Activated CD8-positive, alpha-beta memory T cell treated with anti-CD3 and anti-CD28 coated beads for 24 hours (primary cell): ENCODE data around the gene PML.
A peak's percentile ranks its signal among the peaks of the same experiment; 100 is the strongest.

Experiments
- DNase-seq: peaks from one replicate; pipeline ENCODE4 v3.0.0-alpha.2; 2020

PML gene

GRCh38 chr15:73986055-73986775 lies 8.3 kb upstream of the PML start:
- no peak for DNase-seq

GRCh38 chr15:73986776-73987056 lies 7.8 kb upstream of the PML start:
- DNase-seq = no peak

DNA sequence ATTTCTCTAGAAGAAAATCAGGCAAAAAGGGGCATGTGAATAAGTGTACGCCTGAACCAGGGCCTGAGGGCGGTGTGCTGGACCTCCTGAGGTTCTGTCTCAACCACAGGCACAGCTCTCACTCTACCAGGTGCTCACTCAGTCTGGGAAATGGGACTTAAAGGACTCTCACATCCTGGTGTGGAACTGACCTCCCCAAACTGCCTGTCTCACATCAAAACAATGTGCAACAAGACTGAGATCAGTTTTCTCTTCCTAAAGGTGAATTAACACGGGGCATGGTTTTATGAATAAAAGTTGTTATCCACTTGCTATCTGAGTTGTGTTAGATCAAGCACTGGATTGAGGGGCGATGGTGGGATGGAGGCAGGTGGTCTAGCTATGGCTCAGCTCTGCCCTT lies 7.3 kb upstream of the PML start:
- DNase-seq = no peak

GRCh38 chr15:73987681-73988444 lies 6.7 kb upstream of the PML start:
- no peak for DNase-seq

- DNase-seq = no peak
These were observed 6.0 kb upstream of the PML start for GRCh38 chr15:73988445-73988969.

- no peak for DNase-seq
These were observed 5.3 kb upstream of the PML start for GRCh38 chr15:73989001-73989798.

GRCh38 chr15:73990250-73991005 lies 4.1 kb upstream of the PML start:
- DNase-seq = no peak

DNA sequence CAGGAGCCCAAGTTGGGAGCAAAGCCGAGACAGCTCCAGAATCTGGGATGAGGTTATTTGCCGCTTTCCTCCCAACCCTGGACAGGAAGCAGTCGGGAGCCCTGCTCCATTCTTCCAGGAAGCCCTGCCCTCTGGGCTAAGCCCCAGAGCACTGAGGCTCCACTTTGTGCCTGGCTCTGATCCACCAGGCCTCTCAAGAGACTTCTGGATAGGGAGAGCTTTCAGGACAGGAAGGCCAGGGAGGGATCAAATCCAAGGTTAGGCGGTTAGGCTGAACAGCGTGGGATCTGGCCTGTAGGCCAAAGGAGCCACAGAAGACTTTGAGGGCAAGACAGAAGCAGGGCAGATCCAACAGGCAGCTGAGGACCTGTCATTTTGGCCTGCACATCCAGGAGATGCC lies 3.3 kb upstream of the PML start:
- no peak for DNase-seq

DNA sequence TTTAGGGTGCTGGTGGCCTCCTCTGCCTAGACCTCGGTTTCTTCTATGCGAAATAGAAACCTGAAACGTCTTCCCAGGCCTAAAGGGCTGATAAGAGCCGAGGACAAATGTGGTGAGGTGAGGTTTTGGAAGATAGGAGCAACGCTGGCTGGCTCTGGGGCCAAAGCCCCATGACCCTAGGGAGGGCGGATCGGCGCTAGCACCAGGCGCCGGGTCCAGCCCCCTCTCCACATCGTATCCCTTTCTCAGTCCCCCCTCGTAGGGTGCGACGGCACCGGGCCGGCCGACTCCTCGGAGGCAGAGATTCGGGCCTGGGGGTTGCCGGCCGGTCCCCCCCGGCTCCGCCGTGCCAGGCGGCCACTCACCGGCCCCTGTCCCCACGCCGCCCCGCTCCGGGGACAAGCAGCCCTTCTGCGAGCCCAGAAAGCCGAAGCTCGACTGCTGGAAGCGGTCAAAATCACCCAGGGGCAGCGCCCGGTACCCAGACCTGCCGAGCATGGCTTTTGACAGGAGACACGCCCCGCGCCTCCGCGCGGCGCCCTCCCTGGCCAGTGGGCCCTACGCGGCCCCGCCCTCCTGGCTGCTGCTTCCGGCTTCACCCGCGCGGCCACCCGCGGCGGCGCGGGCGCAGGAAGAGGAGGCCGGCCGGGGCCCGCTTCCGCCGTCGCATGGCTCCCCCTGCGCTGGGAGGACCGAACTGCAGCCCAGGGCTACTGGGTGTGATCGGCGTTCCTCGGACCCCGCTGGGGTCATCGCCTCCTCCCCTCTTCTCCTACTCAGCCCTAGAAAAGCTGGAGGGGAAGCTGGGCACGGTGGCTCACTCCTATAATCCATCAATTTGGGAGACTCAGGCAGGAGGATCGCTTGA lies 2.6 kb upstream of the PML start, which contains the start of gene STOML1:
Gene STOML1 (minus strand): TSS at position 570 of the 868 bp plus-strand sequence. CDS start 72 bp downstream, at position 498.
- DNase-seq = peak; percentile 99

DNA sequence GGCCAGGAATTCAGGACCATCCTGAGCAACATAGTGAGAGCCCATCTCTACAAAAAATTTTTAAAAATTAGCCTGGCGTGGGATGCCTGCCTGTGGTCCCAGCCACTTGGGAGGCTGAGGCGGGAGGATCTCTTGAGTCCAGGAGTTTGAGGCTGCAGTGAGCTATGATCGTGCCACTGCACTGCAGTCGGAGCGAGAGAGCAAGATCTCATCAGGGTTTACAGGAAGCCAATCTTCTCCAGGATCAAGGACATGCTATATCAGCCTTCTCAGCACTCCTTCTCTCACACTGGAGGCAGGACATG lies 2.0 kb upstream of the PML start:
- no peak for DNase-seq

- no peak for DNase-seq
These were observed 1.1 kb upstream of the PML start for GRCh38 chr15:73993211-73993994.

DNA sequence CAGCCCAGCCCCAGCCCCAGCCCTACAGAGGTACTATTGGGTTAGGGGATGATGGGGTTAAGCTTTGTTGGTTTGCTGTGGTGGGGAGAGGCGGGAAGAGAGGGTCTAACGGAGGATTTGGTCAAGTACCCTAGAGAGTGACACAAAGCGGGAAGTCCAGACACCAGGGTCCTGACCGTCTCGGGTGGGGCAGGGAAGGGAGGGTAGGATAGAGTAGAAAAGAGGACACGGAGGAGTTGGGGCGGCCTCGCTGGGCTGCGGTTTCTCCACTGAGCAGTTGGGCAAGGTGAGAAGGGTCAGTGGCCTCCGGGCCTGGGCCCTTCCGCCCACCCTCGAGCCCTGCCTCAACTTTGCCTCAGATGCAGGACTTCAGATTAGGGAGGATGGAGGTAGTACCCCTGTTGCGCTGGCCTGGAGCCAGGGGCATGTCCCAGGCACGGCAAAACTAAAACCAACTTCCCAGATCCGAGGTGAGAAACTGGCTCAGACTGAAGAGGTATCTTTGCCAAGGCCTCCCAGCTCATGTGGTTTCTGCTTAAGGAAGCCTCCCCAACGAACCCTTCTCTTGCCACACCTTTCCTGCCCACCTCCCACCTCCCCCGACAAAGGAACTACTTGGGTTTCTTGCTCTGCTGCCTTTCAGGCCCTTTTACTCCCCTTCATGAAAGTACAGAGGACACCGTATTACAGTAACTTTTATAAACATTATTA lies 551 bp downstream of the PML start:
- DNase-seq = peak; percentile 65

- DNase-seq = no peak
These were observed 1.8 kb downstream of the PML start for GRCh38 chr15:73996267-73996666.

DNA sequence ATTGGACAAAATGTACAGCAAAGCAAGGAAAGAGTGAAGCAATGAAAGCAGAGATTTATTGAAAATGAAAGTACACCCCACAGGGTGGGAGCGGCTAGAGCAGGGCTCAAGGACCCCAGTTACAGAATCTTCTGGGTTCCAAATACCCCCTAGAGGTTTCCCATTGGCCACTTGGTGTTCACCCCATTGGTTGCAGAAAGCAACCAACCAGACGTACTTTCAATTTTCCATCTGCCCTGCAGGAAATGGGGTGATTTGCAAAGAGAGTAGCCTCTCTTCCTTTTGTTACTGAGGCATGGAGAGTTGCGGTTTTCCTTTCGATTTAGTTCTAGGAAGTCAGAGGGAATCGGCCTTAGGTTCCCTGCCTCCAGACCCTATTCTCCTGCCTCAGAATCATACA lies 2.4 kb downstream of the PML start:
- DNase-seq = no peak

DNA sequence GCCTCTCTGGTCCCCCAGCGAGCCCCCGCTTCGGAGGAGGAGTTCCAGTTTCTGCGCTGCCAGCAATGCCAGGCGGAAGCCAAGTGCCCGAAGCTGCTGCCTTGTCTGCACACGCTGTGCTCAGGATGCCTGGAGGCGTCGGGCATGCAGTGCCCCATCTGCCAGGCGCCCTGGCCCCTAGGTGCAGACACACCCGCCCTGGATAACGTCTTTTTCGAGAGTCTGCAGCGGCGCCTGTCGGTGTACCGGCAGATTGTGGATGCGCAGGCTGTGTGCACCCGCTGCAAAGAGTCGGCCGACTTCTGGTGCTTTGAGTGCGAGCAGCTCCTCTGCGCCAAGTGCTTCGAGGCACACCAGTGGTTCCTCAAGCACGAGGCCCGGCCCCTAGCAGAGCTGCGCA lies 3.5 kb downstream of the PML start:
- DNase-seq = no peak

GRCh38 chr15:74006774-74007639 lies 12.5 kb downstream of the PML start:
- no peak for DNase-seq

GRCh38 chr15:74007820-74008371 lies 13.4 kb downstream of the PML start:
- no peak for DNase-seq

GRCh38 chr15:74008901-74009300 lies 14.4 kb downstream of the PML start:
- DNase-seq = no peak

DNA sequence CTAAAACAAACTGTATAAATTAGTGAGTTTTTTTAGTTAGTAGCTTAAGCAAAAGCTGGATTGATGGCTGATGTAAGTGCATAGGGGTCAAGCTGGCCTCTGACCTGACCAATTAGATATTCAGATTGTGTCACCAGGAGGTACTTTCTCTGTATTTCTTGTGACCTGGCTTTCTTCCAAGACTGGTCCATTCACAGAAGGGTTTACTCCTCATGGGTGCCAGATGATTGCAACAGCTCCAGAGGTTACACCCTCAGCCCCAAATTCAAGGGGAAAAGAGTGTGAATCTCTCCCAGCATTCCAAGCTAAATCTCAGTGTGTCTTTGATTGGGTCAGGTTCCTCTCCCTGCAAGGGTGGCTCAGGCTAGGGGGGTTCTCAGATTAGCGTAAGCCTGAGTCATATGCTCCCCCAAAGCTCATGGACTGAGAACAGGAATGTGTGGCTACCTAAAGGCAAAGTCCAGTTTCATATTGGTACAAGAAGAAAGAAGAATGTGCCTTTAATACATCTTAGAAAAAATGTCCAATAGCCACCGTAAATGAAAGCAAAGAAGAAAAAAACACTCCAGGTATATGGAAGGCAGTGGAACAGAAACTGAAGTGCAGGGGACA lies 16.5 kb downstream of the PML start:
- DNase-seq = no peak
